Neuron (in vitro differentiated cells): ENCODE results near the gene ACAT2.
A peak's percentile ranks its signal among the peaks of the same experiment; 100 is the strongest.
"Not testable (repeated sequence)": the region's sequence is repeated elsewhere in the genome, so short reads cannot be mapped to it uniquely, and the experiment has no call there.

Source experiments
- H2AFZ ChIP-seq: one replicate; pipeline ENCODE4 v1.6.1; 2013; ENCODE audit warnings: low read depth, mild to moderate bottlenecking, inconsistent platforms, low read length, moderate library complexity
- H3K27me3 ChIP-seq: one replicate; pipeline ENCODE4 v1.6.1; 2013; ENCODE audit warnings: low read length; ENCODE audit not compliant: insufficient read depth
- H3K36me3 ChIP-seq: one replicate; pipeline ENCODE4 v1.6.1; 2013; ENCODE audit warnings: low read length; ENCODE audit not compliant: insufficient read depth
- H3K4me1 ChIP-seq: one replicate; pipeline ENCODE4 v1.6.1; 2013; ENCODE audit warnings: low read length; ENCODE audit not compliant: insufficient read depth
- H3K4me3 ChIP-seq: 2 replicates; pipeline ENCODE4 v1.5.1; 2013; ENCODE audit warnings: mild to moderate bottlenecking, low read length, moderate library complexity
- H3K9me3 ChIP-seq: one replicate; pipeline ENCODE4 v1.6.1; 2013; ENCODE audit warnings: low read length

ACAT2 gene

DNA sequence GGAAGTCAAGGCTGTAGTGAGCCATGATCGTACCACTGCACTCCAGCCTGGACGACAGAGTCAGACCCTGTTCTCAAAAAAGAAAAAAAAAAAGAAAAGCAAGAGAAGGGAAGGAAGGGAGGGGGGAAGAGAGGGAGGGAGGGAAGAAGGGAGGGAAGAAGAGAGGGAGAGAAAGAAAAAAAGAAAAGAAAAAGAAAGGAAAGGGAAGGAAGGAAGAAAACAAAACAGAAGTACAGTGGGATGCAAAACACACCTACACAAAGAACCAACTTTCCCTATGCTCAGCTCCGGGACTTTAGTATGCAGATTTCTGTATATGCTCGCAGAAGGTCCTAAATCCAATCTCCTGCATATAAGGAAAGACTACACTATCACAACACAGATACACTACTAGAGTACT is 37.1 kb upstream of the ACAT2 start:
- no peaks in the 10 kb centered on the region for H3K27me3 ChIP-seq
- H3K4me1 ChIP-seq = peaks cover 12% of the 10 kb centered on the region
- no peak overlapping the region for H3K4me3 ChIP-seq
- H3K36me3 ChIP-seq = peaks cover 9% of the 10 kb centered on the region
- no peaks in the 10 kb centered on the region for H3K9me3 ChIP-seq
- H2AFZ ChIP-seq = no peak overlapping the region

GRCh38 chr6:159725208-159725607 is 36.6 kb upstream of the ACAT2 start:
- peaks cover 16% of the 10 kb centered on the region for H3K4me1 ChIP-seq
- H2AFZ ChIP-seq, H3K4me3 ChIP-seq, H3K27me3 ChIP-seq, H3K36me3 ChIP-seq, H3K9me3 ChIP-seq: not testable (repeated sequence)

DNA sequence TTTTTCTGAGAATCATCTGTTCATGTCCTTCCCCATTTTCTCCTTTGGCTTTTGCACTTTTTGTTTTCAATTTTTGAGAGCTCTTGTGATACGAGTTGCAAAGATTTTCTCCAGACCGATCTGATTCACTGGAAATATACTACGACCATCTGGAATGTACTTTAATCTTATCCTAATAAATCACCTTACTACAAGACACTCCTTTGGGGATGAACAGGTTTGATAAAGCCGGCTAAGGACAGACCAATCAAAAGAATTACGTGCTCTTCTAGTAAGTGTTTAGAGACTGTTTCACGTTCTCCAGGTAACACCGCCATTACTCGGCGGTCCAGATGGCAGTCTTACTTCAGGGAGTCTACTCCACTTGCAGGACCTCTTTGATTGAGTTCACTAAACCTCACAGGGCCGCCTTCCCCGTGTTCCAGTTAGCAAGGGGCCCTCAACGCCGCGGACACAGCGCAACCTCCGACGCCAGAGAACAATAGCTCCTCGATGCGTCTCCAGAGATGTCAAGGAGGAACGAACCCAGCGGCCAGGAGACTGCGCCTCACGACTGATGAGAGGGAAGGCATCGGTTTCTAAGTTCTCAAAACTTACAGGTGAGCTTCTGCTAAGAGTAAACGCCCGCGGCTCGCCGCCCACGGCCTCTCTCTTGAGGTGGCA is 35.5 kb upstream of the ACAT2 start:
- H3K4me3 ChIP-seq = peak overlapping the region; percentile 100
- peaks cover 12% of the 10 kb centered on the region for H3K36me3 ChIP-seq
- H3K9me3 ChIP-seq = no peaks in the 10 kb centered on the region
- no peaks in the 10 kb centered on the region for H3K27me3 ChIP-seq
- peaks cover 19% of the 10 kb centered on the region for H3K4me1 ChIP-seq
- peak overlapping the region; percentile 71 for H2AFZ ChIP-seq

DNA sequence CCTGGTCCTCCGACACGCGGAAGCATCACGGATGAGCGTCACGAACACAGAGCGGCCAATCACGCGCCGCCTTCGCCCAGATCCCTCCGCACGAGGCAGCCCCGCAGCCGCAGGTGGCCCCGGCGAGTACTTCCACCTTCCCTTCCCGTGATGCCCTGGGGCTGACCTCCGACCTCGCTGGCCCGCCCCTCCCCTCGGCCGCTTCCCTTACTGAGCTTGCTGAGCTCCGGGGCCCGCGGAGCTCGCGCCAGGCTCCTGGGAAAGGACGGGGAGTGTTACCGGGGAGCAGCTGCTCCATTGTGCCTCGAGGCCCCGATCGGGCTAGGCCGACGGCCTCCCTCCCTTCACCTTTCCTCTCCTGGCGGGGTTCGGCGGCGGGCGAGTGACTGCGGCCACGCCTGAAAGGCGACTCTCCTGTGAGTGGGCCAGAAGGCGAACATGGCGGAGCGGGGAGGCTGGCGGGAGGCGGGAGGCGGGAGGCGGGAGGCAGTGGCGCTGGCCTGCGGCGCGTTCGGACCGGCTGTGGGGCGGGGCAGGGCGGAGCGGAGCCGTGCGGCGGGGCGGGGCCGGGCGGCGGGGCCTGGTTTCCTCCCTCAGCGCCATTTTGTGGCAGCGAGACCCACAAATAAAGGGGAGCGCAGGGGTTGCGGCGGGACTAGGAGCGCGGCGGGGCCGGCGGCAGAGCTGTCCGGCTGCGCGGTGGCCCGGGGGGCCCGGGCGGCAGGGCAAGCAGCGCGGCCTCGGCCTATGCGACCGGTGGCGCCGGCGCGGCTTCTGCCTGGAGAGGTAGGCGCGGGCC is 34.7 kb upstream of the ACAT2 start, which contains the start of gene WTAP:
Gene WTAP (plus strand): TSS at position 589 of the 799 bp plus-strand sequence. CDS start 8,760 bp downstream, outside the sequence.
- H3K27me3 ChIP-seq = no peaks in the 10 kb centered on the region
- H3K4me3 ChIP-seq = peak within 1 kb of the TSS; percentile 100
- peak within 1 kb of the TSS; percentile 71 for H2AFZ ChIP-seq
- H3K9me3 ChIP-seq = no peaks in the 10 kb centered on the region
- H3K4me1 ChIP-seq = peaks cover 19% of the 10 kb centered on the region
- H3K36me3 ChIP-seq = peaks cover 18% of the 10 kb centered on the region

DNA sequence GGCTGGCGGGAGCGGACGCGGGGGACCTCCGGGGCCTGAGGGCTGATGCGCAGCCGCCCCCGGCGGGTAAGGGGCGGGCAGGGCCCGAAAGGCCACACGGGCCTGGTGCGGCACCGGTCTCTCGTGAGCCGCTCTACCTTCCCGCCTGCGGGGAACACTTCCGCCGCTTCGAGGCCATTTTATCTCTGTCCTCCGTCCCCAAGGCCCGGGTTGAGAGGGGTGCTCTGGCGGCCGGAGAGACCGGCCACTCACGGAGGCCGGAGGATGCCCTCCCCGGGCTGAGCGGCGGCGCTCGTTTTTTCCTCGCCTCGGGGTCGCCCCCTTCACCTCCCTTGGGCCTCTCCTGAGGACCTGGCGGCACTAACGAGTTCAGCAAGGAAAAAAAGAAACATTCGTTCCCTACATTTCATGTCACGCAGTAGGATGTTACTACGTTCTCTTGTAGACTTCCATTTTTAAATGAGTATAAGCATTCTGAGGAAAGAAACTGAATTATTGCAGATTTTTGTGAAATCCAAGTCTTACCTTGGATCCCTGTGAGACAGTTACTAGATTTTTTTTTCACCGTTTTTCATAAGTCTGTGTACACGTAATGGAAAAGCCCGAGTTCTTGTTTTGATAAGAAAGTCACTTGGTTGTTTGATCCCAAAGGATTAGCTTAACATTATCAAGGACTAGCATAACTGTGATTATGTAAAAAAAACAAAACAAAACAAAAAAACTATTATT is 34.0 kb upstream of the ACAT2 start:
- Histone ChIP-seq H3K36me3 (peaks cover 18% of the 10 kb centered on the region), H2AFZ (peak overlapping the region; percentile 13), H3K27me3 (no peaks in the 10 kb centered on the region), H3K4me1 (peaks cover 19% of the 10 kb centered on the region), H3K9me3 (no peaks in the 10 kb centered on the region), H3K4me3 (peak overlapping the region; percentile 100)

DNA sequence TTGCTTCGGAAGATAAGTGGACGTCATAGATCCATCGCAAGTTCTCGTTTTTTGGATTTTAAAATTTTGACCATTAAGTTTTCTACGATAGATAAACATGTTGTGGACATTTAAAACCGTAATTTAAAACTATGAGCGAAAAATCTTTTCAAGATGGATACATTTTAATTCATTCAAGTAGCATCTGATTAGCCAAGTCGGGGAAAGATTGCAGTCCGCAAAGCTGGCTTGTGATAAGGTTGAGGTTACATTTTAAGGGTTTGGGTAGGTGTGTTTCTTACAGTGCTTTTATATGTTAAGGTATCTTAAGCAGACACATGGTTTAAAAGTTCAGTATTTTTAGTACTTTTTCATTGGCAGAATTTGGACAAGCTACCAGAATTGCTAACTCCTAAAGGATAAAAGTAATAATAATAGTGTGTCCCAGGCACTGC is 33.3 kb upstream of the ACAT2 start:
- Histone ChIP-seq H3K9me3 (no peaks in the 10 kb centered on the region), H2AFZ (no peak overlapping the region), H3K36me3 (peaks cover 17% of the 10 kb centered on the region), H3K27me3 (no peaks in the 10 kb centered on the region), H3K4me3 (peak overlapping the region; percentile 100), H3K4me1 (peaks cover 19% of the 10 kb centered on the region)

- H2AFZ ChIP-seq = no peak overlapping the region
- H3K9me3 ChIP-seq = no peaks in the 10 kb centered on the region
- H3K4me1 ChIP-seq = peaks cover 19% of the 10 kb centered on the region
- peak overlapping the region; percentile 100 for H3K4me3 ChIP-seq
- no peaks in the 10 kb centered on the region for H3K27me3 ChIP-seq
- peaks cover 11% of the 10 kb centered on the region for H3K36me3 ChIP-seq
Observed at GRCh38 chr6:159729598-159730331, 32.1 kb upstream of the ACAT2 start.

- H2AFZ ChIP-seq = no peak overlapping the region
- peaks cover 11% of the 10 kb centered on the region for H3K36me3 ChIP-seq
- no peaks in the 10 kb centered on the region for H3K9me3 ChIP-seq
- H3K27me3 ChIP-seq = no peaks in the 10 kb centered on the region
- H3K4me1 ChIP-seq = peaks cover 19% of the 10 kb centered on the region
- peak overlapping the region; percentile 100 for H3K4me3 ChIP-seq
Observed at GRCh38 chr6:159730332-159730676, 31.5 kb upstream of the ACAT2 start.

DNA sequence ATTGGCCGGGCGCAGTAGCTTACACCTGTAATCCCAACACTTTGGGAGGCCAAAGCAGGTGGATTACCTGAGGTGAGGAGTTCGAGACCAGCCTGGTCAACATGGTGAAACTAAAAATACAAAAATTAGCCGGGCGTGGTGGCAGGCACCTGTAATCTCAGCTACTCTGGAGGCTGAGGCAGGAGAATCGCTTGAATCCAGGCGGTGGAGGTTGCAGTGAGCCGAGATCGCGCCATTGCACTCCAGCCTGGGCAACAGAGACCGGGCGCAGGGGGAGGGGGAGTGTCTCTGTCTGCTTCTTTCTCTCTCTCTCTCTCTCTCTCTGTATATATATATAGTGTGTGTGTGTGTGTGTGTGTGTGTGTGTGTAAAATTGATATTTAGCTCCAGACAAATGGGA is 29.3 kb upstream of the ACAT2 start:
- H3K27me3 ChIP-seq, H3K4me3 ChIP-seq, H3K9me3 ChIP-seq, H2AFZ ChIP-seq: not testable (repeated sequence)
- Histone ChIP-seq H3K4me1 (peaks cover 14% of the 10 kb centered on the region), H3K36me3 (peaks cover 17% of the 10 kb centered on the region)

GRCh38 chr6:159733395-159733794 is 28.4 kb upstream of the ACAT2 start:
- not testable (repeated sequence) for H3K27me3 ChIP-seq, H2AFZ ChIP-seq, H3K4me3 ChIP-seq, H3K9me3 ChIP-seq
- H3K36me3 ChIP-seq = peaks cover 24% of the 10 kb centered on the region
- H3K4me1 ChIP-seq = peaks cover 14% of the 10 kb centered on the region

DNA sequence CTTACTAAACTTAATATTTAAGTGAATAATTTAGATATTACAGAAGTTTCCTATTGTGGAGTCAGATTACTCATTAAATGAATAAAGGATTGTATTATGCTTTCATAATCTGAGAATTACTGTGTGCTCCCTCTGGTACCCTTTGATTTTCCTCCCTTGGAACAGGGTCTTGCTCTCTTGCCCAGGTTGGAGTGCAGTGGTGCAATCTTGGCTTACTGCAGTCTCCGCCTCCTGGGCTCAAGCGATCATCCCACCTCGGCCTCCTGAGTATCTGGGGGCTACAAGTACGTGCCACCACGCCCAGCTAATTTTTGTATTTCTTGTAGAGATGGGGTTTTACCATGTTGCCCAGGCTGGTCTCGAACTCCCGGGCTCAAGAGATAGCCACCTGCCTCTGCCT is 24.9 kb upstream of the ACAT2 start:
- no peaks in the 10 kb centered on the region for H3K9me3 ChIP-seq
- no peak overlapping the region for H2AFZ ChIP-seq
- no peaks in the 10 kb centered on the region for H3K4me1 ChIP-seq
- H3K36me3 ChIP-seq = peaks cover 51% of the 10 kb centered on the region
- no peaks in the 10 kb centered on the region for H3K27me3 ChIP-seq
- H3K4me3 ChIP-seq = no peak overlapping the region

GRCh38 chr6:159739341-159739740 is 22.5 kb upstream of the ACAT2 start:
- peaks cover 71% of the 10 kb centered on the region for H3K36me3 ChIP-seq
- no peaks in the 10 kb centered on the region for H3K27me3 ChIP-seq
- no peaks in the 10 kb centered on the region for H3K9me3 ChIP-seq
- no peak overlapping the region for H3K4me3 ChIP-seq
- H3K4me1 ChIP-seq = no peaks in the 10 kb centered on the region
- no peak overlapping the region for H2AFZ ChIP-seq
